Smooth muscle cell (in vitro differentiated cells): ENCODE results near the gene CBLC. TPM values are rescaled to one million over a fixed set of nuclear protein-coding genes. Genes with fewer than 3 reads are reported as not detected.

Experiments used
- DNase-seq: peaks from one replicate; lab custom pipeline; 2025; ENCODE audit not compliant: unreplicated experiment; lab: John Stamatoyannopoulos, UW
- H2AFZ ChIP-seq: fragments of 200-600 bp; sonication (generic); 2 replicates; pipeline ENCODE4 v1.6.0; 2016; ENCODE audit warnings: antibody characterized with exemption, low read depth, mild to moderate bottlenecking
- H3F3A ChIP-seq: fragments of 200-600 bp; sonication (generic); 2 replicates; pipeline ENCODE4 v1.6.0; 2017; ENCODE audit warnings: antibody characterized with exemption, low read depth
- H3K27ac ChIP-seq: fragments of 200-600 bp; sonication (generic); 2 replicates; pipeline ENCODE4 v1.5.1; 2016; ENCODE audit warnings: low read depth, mild to moderate bottlenecking
- H3K27me3 ChIP-seq: fragments of 200-600 bp; sonication (generic); 2 replicates; pipeline ENCODE4 v1.6.1; 2016; ENCODE audit warnings: low read depth, mild to moderate bottlenecking
- H3K36me3 ChIP-seq: fragments of 200-600 bp; sonication (generic); 2 replicates; pipeline ENCODE4 v1.5.1; 2016; ENCODE audit warnings: low read depth
- H3K4me1 ChIP-seq: fragments of 200-600 bp; sonication (generic); 2 replicates; pipeline ENCODE4 v1.5.1; 2016; ENCODE audit warnings: low read depth
- H3K4me2 ChIP-seq: fragments of 200-600 bp; sonication (generic); 2 replicates; pipeline ENCODE4 v1.6.0; 2016; ENCODE audit warnings: mild to moderate bottlenecking
- H3K4me3 ChIP-seq: fragments of 200-600 bp; sonication (generic); 2 replicates; pipeline ENCODE4 v1.5.1; 2016; ENCODE audit warnings: mild to moderate bottlenecking
- H3K79me2 ChIP-seq: fragments of 200-600 bp; sonication (generic); 2 replicates; pipeline ENCODE4 v1.6.0; 2016; ENCODE audit warnings: low read depth, mild to moderate bottlenecking
- H3K9ac ChIP-seq: fragments of 200-600 bp; sonication (generic); 2 replicates; pipeline ENCODE4 v1.6.0; 2016; ENCODE audit warnings: low read depth
- H3K9me3 ChIP-seq: fragments of 200-600 bp; sonication (generic); replicated peaks from 2 replicates; pipeline ENCODE4 v1.5.1; 2016; ENCODE audit warnings: low read depth
- H4K20me1 ChIP-seq: fragments of 200-600 bp; sonication (generic); 2 replicates; pipeline ENCODE4 v1.6.0; 2016; ENCODE audit warnings: low read depth
- CTCF ChIP-seq: fragments of 200-600 bp; sonication (generic); IDR thresholded peaks from 2 replicates; pipeline ENCODE4 v1.5.1; 2017; ENCODE audit warnings: borderline replicate concordance, mild to moderate bottlenecking, antibody characterized with exemption; ENCODE audit not compliant: insufficient read depth, poor library complexity, severe bottlenecking
- WGBS: methylation state at CpG from one replicate; pipeline ENCODE4 v1.1.7; 2016; ENCODE audit warnings: low lambda C conversion rate; 5-methylcytosine and 5-hydroxymethylcytosine counted together
- polyA plus RNA-seq: library from polyadenylated mRNA; unstranded; fragments of >200 nt; fragmentation: Nextera tagmentation; extraction: Ambion mirVana; gene quantifications from 2 replicates; pipeline ENCODE4 v1.2.1, GENCODE V29; 2016
- total RNA-seq: library from RNA; depleted of rRNA; stranded (reverse); fragments of >200 nt; gene quantifications from 2 replicates; pipeline ENCODE4 v1.2.3, GENCODE V29; 2014

CBLC gene
- total and polyA plus RNA-seq, 2 experiments from 2014 or later, result 0.40 to 0.87 TPM

DNA sequence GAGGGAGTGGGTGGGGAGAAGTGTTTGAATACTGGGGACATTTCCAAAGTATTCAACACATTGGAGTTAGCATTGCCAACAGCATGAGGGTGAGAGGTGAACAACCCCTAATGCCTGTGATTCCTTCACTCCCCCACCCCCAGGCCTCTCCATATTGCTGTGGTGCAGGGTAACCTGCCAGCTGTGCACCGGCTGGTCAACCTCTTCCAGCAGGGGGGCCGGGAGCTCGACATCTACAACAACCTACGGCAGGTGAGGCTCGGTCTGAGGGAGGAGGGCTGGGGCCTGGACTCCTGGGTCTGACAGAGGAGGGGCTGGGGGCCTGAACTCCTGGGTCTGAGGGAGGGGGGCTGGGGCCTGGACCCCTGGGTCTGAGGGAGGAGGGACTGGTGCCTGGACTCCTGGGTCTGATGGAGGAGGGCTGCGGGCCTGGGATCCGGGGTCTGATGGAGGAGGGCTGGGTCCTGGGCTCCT is 21.6 kb upstream of the CBLC start:
- Histone ChIP-seq H3K4me3 (no peak overlapping the region), H3K4me1 (peaks cover 25% of the 10 kb centered on the region), H4K20me1 (peaks cover 53% of the 10 kb centered on the region), H3K9ac (no peak overlapping the region), H3K79me2 (peaks cover 10% of the 10 kb centered on the region), H3K36me3 (no peaks in the 10 kb centered on the region), H3F3A (peaks cover 30% of the 10 kb centered on the region), H3K27ac (no peak overlapping the region), H2AFZ (no peak overlapping the region), H3K27me3 (no peaks in the 10 kb centered on the region), H3K9me3 (no peaks in the 10 kb centered on the region), H3K4me2 (no peak overlapping the region)
- 92% methylated on average over 7 of the region's 7 CpGs for WGBS
- no peak for DNase-seq
- TF ChIP-seq CTCF, result no peak

- TF ChIP-seq CTCF, result no peak
- no peaks in the 10 kb centered on the region for H3K9me3 ChIP-seq
- H3F3A ChIP-seq, result peaks cover 21% of the 10 kb centered on the region
- H3K36me3 ChIP-seq, result no peaks in the 10 kb centered on the region
- peak overlapping the region; percentile 33 for H3K4me3 ChIP-seq
- H3K79me2 ChIP-seq, result peaks cover 4% of the 10 kb centered on the region
- no peak overlapping the region for H3K9ac ChIP-seq
- H3K27me3 ChIP-seq, result no peaks in the 10 kb centered on the region
- WGBS, result 20% methylated on average over 36 of the region's 53 CpGs
- peak overlapping the region; percentile 88 for H3K4me2 ChIP-seq
- DNase-seq, result peak; percentile 29
- H2AFZ ChIP-seq, result no peak overlapping the region
- peaks cover 25% of the 10 kb centered on the region for H3K4me1 ChIP-seq
- H4K20me1 ChIP-seq, result peaks cover 44% of the 10 kb centered on the region
- H3K27ac ChIP-seq, result peak overlapping the region; percentile 38
These were observed 20.5 kb upstream of the CBLC start for GRCh38 chr19:44757057-44757734.

- H3K4me2 ChIP-seq, result peak overlapping the region; percentile 88
- peak overlapping the region; percentile 38 for H3K27ac ChIP-seq
- H3K9ac ChIP-seq, result no peak overlapping the region
These were observed 19.8 kb upstream of the CBLC start for GRCh38 chr19:44757735-44758505.

More at GRCh38 chr19:44757735-44758505, 19.8 kb upstream of the CBLC start:
- peaks cover 37% of the 10 kb centered on the region for H4K20me1 ChIP-seq
- peaks cover 14% of the 10 kb centered on the region for H3F3A ChIP-seq
- H3K79me2 ChIP-seq, result peaks cover 4% of the 10 kb centered on the region
- H3K4me1 ChIP-seq, result peaks cover 25% of the 10 kb centered on the region
- no peak overlapping the region for H2AFZ ChIP-seq
- H3K4me3 ChIP-seq, result peak overlapping the region; percentile 33
- no peaks in the 10 kb centered on the region for H3K36me3 ChIP-seq
- no peaks in the 10 kb centered on the region for H3K27me3 ChIP-seq
- no peaks in the 10 kb centered on the region for H3K9me3 ChIP-seq
- no peak for TF ChIP-seq CTCF
- peak; percentile 34 for DNase-seq
- WGBS, result 8% methylated on average over 57 of the region's 68 CpGs
